HG03060 (cell line): Measurements from ENCODE around the gene GRK5.
"Not testable (repeated sequence)": the region's sequence is repeated elsewhere in the genome, so short reads cannot be mapped to it uniquely, and the experiment has no call there.

ENCODE experiments used
- ATAC-seq: cut with Tn5 transposase; IDR thresholded peaks from one replicate; pipeline ENCODE4 v1.9.1; 2021; ENCODE audit warnings: low read depth, moderate number of reproducible peaks; ENCODE audit not compliant: unreplicated experiment

The GRK5 gene

DNA sequence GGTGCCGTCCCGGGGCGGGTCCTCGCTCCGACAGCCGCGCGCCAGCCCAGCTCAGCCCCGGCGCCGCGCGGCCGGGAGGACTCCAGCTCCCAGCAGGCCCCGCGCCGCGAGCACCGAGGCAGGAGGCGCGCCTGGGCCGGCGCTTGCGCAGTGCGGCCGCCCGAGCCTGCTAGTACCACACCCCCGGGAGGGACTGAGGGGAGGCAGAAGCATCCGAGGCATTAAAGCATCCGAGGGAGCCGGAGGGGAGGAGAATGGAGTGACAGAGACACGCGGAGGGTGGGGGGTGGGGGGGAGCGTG is at the start of gene GRK5:
GRK5 (plus strand) TSS at position 206 of the 301 bp plus-strand sequence. CDS start 347 bp downstream, outside the sequence.
- ATAC-seq: peak; percentile 42

DNA sequence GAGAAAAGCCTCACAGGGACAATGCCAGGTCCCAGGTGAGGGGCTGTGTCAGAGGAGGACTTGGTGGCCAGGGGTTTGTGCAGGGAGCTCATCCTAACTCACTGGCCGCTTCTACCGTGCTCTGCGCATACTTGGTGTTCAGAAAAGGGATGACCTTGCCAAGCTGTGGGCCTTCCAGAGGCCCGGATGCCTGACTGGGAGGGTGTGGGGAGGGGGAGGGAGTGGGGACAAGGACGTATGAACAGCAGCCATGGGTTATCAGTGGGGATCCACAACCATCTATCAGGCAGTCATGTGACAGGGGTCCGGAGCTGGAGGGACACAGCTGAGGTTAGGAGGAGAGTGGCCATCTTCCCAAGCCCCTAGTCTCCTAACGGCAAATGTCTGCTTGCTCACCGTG is 48.0 kb upstream of the GRK5 start:
- ATAC-seq: no peak

DNA sequence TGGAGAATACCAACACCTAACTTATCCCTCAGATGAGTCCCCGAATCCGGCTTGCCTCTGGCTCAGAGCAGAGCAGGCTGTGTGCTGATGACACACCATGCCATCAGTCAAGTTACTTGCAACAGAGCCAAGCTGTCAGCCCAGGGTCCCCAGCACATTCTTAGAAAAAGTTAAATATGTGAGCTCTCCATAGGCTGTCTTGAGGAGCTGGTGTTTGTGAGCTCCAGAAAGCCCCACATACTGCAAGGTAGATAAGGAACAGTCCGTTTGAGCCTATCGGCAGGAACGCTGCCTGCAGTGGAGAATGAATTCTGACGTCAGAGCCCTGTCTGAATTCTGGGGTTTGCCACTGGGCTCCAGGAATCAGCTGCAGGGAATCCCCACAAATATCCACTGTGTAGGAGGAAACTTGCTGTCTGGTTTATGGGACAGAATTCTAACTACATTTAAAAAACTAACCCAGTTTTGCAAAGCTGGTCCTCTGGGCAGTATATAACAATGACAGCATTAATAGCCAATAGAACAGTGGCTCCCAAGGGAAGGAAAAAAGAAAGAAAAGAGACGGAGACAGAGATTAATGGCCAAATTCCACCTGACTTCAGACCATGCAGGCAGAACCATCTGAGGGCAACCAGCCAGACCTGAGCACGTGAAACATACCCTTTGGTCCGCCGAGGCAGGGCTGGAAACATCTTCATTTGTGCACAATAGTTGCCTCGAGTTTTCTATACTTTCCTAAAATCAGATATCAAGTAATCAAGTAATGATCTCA is 45.5 kb upstream of the GRK5 start:
- no peak for ATAC-seq

DNA sequence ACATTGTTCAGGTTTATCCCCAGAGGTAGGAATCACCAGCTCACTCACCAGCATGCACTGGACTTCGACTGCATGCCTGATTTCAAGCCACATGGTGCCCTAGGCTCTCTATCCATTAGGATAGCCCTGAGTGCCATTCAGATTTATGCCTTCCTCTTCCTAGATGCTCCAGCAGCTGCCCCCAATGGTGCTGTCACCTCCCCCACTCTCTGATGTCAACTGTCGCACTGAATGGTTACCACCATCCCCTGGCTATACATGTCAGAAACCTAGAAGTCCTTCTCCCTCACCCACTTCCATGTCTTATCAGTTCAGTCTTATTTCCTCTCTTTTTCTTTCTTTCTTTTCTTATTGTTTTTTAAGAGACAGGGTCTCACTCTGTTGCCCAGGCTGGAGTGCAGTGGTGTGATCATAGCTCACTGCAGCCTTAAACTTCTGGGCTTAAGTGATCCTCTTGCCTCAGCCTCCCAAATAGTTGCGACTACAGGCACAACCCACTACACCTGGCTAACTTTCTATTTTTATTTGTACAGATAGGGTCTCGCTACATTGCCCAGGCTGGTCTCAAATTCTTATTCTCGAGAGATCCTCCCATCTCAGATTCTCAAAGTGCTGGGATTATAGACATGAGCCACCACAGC is 44.8 kb upstream of the GRK5 start:
- ATAC-seq: no peak

DNA sequence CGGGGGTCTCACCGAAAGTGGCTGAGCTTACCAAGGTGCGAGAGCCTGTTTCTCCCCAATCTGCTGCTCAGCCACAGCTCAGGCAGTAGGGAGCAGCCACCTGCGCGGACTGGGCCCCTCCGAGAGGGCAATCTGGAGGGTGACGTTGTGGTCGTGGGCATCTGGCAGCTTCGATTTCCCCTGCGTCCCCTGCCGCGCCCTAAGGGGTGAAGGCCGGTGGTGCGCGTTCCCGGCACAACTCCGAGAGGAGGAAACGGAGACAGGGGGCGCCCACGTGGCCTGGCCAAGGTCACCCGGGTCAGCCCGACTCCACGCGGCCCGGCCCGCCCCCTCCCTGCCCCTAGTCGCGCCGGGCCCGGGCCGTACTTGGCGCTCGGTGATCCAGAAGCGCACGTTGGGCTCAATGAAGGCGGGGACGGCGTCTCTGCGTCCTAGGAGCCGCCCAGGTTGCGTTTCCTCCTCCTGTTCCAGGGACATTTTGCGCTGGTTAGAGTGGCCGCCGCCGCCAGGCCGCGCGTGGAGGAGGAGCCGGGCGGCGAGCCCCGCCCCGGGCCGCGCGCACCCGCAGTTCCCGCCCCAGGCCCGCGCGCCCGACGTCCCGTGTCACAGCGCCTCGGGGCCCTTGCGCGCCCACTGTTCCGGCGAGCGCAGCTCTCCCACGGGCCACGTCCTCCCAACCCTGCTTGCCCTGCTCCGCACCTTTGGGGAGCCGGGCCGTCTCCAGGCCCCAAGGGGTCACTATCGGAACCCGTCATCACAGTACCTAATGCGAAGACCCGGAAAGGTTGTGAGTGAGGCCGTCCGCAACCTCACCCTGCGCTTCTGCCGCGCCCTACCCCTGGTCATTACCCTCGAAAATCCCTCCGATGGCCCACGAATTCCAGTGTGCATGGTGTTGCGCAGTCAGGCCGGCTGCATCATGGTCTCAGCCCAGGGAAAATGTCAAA is 41.9 kb upstream of the GRK5 start, which contains the start of gene SFXN4:
SFXN4 (minus strand) TSS at position 544 of the 947 bp plus-strand sequence; CDS start at position 477, 67 bp downstream.
- peak; percentile 70 for ATAC-seq

DNA sequence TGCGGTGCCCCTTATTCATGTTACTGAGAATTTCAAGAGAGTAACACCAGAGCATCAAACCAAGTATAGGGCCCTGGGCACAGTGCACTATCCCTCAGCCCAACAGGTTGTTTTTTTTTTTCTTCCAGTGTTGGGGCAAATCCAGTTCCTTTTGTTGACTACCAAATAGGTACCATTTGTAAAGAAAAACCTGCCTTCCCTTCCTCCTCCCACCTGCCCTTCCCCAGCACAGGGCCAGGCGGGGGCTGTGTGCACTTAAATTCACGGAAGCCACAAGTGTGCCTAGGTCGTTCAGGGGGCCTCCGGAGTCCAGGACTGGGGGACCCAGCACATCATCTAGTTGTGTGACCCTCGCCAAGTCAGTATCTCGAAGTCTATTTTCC is 41.3 kb upstream of the GRK5 start:
- no peak for ATAC-seq

DNA sequence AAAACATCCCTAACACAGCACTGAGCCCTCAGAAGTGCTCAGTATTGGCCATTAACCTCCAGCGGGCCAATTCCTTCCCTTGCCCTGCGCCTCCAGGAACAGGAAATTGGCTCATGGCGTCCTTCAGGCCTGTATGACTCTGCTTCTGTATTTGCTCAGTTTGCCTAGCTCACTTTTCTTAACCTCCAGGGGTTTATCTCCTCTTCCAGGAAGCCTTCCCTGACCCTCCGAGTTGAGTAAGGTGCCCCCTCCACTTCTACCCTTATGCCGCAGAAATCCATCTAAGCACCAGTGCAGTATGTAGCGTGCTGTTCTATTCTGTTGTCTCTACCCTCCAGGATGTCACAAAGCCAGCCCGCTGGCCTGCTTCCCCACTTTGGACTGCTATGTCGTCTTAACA is 40.8 kb upstream of the GRK5 start:
- no peak for ATAC-seq

DNA sequence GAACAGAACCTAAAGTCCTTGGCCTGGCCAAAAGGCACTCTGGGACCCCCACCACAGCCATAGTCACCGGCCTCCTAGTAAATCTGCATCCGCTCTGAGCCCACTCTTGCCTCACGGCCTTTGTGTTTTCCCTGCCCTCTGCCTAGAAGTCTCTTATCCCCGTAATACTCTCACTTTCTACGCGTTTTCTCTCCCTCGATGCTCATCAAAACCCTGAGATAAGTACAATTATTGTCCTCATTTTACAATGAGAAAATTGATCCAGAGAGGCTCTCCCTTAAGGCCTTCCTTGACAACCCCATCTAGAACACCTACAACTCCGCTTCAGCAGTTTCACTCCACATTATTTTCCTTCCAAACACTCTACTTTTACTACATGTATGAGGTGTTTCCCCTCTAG is 40.3 kb upstream of the GRK5 start:
- ATAC-seq: no peak

DNA sequence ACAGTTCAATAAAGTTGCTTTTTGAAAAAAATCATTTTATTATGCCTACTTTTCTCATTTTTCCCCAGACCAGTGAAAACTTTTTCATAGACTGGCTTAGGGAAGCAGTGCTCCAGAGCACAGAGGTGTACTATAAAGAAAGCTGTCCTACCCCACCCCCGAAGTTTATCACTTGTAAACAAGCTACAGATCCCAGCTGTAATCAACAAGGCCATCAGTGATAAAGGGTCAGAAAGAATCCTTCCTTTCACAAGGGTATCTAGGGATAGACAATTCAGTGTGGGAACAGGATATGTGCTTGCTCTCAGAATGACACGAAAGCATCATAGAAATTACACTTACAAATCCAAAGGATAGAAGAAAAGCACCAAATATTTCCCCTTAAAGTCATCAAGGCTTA is 33.3 kb upstream of the GRK5 start:
- no peak for ATAC-seq

DNA sequence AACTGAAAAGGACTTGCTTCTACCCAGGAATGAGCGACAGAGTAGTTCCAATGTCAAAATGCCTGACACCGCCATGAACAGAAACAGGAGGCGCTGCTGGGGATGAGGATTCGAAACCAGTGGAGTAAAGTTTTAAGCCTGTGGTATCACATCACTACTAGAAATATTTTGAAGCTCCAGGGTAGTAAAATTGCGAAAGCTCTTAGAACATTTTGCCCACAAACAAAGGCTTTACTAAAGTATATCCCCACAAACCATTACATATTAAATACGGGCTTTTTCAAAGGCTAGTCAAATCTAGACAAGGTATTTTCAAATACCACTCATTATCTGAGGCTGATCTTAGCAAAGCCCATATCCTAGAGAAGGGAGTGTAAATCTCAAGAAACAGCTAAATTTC is 31.2 kb upstream of the GRK5 start:
- no peak for ATAC-seq

DNA sequence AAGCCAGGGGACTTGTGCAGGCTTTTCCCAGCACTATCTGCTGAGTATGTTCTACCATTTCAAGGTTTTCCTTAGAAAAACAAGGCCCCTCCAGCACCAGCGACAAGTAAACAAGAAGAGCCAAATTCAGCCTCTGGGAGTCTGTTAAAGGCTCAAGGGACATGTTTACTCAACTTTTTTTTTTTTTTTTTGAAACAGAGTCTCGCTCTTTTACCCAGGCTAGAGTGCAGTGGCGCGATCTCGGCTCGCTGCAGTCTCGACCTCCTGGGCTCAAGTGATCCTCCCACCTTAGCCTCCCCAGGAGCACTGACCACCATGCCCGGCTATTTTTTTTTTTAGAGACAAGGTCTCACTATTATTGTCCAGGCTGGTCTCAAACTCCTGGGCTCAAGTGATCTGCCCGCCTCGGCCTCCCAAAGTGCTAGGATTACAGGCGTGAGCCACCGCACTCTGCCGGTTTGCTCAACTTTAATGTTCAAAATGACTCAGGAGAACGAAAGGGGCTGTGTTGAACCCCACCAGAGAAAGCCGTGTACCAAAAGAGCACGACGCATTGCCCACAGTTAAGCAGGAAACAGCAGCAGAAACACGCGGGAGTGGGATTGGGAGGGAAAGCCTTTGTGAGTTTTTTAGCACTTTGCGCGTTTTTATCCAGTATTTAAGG is 29.5 kb upstream of the GRK5 start:
- ATAC-seq: no peak

DNA sequence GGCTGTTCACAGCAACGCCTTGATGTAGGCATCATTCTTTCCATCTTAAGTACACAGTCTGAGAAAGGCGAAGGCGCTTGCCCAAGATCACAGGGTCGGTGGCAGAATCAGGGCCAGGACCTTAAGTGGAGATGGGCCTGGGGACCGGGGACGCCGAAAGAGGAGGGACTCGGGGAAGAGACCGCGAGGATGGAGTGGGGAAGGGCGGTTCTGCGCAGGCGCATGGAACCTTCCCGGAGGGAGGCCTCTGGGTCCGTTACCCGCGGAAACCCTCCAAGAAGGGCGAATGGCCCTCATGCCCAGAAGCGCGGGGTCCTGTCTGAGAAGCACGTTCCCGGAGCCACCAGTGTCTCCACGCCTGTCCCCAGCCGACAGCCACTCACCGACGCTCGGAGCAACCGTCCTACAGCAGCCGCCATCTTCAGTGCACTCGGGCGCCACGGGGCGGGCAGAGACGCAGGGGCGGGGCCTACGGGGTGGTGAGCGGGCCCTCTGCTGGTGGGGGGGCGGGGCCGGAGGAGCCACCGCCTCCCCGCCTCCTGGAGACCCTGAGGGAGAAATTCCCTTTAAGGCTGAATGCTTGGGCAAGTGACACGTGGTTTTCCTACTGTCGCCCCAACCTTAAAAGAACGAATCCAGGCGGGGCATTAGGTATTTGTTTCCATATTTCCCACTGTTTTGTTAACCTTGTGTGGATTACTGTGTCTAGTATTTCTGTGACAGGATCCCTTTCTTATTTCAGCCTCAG is 28.8 kb upstream of the GRK5 start, which contains the start of gene PRDX3:
PRDX3 (minus strand) TSS at position 441 of the 748 bp plus-strand sequence; CDS start at position 419, 22 bp downstream.
- peak; percentile 63 for ATAC-seq

DNA sequence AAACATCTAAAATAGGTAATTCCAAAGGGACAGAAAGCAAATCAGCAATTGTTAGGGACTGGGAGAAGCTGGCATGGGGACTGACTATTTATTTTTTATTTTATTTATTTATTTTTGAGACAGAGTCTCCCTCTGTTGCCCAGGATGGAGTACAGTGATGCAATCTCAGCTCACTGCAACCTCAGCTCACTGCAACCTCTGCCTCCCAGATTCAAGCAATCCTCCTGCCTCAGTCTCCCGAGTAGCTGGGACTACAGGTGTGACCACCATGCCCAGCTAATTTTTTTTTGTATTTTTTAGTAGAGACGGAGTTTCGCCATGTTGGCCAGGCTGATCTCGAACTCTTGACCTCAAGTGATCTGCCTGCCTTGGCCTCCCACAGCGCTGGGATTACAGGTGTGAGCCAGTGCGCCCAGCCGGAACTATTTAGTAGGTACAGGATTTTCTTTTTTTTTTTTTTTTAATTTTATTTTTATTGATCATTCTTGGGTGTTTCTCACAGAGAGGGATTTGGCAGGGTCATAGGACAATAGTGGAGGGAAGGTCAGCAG is 26.4 kb upstream of the GRK5 start:
- not testable (repeated sequence) for ATAC-seq

DNA sequence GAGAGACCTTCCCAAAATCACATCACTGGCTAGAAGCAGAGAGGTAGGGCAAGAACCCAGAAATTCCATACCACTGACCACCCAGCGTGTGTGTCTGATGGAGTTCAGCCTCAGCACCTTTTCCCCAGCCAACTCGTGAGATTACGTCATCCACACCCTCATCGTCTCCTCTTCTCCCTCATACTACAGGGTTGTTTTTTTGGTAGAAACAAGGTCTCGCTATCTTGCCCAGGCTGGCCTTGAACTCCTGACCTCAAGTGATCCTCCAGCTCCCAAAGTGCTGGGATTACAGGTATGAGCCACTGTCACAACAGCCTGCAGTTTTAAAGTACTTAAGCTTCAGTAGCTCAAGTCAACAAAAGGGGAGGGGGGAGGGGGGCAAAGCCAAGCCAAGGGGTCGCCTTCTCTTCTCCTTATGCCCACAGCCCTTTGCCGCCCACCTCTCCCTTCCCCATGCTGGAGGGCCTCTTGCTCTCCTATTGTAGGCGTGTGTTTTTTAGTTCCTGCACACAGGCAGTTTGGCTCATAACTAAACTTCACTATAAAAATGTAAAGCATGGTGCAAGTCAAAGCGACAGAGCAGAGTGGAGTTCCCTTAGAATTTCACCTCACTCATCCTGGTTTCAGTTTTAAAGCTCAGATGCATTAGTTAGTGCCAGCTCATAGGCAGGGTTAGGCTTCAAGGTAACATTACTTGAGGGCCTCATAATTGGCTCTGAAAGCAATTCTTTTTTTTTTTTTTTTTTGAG is 23.5 kb upstream of the GRK5 start:
- ATAC-seq: no peak

DNA sequence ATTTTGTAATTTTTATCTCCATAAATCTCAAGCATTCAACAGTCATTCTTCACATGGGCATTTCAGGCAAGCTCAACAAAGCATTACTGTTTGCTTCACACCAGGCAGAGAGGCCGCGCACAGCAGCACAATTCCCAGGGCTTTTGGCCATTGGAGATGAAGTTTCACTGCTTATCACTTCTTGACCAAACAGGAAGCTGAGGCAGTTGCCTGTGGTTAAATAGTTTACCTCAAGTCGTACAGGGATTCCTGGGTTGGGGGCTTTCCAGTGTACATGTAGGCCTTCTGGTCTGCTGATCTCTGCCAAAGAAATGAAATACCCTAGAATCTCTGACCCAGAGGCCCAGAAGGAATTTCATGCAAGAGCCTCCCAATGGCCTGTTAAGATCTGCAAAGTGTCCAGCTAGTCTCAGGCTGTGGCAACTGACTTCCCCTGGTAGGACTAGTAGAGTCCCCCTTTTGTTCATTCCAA is 17.5 kb upstream of the GRK5 start:
- ATAC-seq: no peak

DNA sequence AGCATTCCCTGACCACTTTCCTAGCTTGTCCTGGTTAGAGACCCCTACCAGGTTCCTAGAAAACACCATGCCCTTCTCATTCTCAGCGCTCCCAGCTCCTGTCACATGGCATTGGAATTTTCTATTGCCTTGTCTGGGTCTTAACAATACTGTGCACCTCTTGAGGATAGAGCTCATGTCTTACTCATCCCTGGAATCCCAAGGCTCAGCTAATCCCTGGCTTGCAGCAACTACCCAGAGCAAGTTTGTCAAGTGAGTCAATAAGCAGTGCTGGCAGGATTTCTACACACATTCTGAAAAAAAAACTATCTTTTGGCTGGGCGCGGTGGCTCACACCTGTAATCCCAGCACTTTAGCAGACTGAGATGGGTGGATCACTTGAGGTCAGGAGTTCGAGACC is 17.0 kb upstream of the GRK5 start:
- no peak for ATAC-seq

DNA sequence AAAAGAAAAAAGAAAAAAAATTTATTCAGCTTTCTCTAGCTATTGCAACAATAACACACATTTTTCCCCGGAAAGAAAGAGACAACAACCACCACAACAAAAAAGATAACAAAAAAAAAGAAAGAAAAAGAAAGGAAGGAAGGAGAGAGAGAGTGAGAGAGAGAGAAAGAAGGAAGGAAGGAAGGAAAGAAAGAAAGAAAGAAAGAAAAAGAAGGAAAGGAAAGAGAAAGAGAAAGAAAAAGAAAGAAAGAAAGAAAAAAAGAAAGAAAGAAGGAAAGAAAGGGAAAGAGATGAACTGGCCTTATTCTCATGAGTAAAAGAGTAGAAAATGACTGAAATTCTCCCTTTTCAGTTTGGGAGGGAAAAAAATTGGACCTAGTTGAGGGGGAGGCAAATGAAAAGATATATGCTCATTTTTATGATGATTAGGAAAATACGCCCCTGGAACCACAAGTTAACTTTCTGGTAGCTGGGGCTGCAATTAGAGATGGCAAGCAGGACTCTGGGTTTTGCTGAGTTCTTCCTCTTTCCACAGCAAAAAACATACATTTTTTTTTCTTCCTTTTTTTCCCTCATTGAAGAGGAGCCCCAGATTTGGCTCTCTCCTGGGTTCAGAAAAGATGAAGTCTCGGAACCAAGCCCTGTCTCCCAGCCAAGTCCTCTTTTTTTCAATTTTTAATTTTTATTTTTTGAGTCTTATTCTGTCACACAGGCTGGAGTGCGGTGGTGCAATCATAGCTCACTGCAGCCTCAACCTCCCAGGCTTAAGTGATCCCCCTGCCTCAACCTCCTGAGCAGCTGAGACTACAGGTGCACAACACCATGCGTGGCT is 16.2 kb upstream of the GRK5 start:
- no peak for ATAC-seq

DNA sequence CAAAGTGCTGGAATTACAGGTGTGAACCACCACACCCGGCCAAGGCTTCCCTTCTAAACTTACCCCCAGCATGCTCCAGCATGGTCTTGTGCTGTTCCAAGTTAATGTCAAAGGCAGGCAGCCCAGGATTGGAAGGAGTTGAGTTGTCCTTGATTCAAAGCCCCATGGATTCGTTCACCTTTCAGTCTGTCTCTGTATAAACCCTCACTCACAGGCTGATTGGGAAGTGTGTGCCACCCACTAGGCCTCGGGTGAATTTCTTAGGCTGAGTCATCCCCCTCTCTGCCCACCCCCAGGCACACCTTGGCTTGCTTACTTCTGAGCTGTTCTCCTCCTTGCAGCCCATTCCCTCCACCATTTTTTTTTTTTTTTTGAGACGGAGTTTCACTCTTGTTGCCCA is 15.5 kb upstream of the GRK5 start:
- no peak for ATAC-seq
